ENCODE measurements around the gene CD59. TPM values are rescaled to one million over a fixed set of nuclear protein-coding genes. Genes with fewer than 3 reads are reported as not detected.

The CD59 gene
- total RNA-seq, 1 donor from 2014 or later, result 816 TPM

- Histone ChIP-seq H3K36me3 (peaks cover 90% of the 10 kb centered on the region), H3K4me3 (no peak overlapping the region), H3K27ac (no peak overlapping the region), H3K4me1 (no peaks in the 10 kb centered on the region), H3K9me3 (no peaks in the 10 kb centered on the region), H3K27me3 (ENCODE audit: low read depth) (no peaks in the 10 kb centered on the region)
- no peak for TF ChIP-seq CTCF (IDR thresholded peaks at IDR 0.05)
- intact Hi-C loops (cut with DNase I), result no loop called here
- ATAC-seq, result no peak
- DNase-seq, result no peak
Measured at GRCh38 chr11:33761471-33761870, 25.2 kb upstream of the CD59 start.

DNA sequence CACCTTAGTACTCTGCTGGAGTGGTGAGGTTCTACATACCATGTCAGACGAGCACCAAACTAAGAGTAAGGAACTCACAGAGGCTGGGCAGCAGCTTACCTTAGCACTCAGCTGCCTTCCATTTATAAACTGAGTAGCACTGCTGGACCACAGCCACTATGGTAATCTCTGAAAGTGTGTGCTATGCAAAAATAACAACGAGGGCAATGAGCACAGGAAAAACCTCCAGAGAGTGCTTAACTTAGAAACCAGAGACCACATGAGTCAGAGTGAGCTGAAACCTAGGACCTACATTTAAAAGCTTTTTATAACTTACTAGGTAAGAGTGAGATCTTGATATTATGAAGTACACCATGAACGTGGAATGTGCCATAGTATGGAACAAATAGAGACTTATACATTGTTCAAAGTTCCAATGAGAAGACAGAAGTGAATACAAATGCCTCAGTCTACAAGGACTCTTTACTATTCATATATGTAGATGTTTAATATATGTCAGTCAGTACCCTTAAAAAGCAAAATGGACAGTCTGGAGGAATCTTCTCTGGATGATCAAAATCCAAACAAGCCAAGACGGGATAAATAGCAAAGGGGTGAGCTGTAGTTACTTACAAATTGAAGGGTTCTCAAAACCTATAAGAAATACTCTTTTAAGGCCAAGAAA is 17.2 kb upstream of the CD59 start:
- TF ChIP-seq CTCF (IDR thresholded peaks at IDR 0.05), result no peak
- Histone ChIP-seq H3K4me1 (no peaks in the 10 kb centered on the region), H3K4me3 (no peak overlapping the region), H3K36me3 (peaks cover 100% of the 10 kb centered on the region), H3K9me3 (no peaks in the 10 kb centered on the region), H3K27ac (no peak overlapping the region), H3K27me3 (ENCODE audit: low read depth) (no peaks in the 10 kb centered on the region)
- intact Hi-C loops (cut with DNase I), result no loop called here
- no peak for ATAC-seq
- no peak for DNase-seq

- Histone ChIP-seq H3K27ac (no peak overlapping the region), H3K36me3 (peaks cover 96% of the 10 kb centered on the region), H3K27me3 (ENCODE audit: low read depth) (no peaks in the 10 kb centered on the region), H3K4me3 (no peak overlapping the region), H3K4me1 (no peaks in the 10 kb centered on the region), H3K9me3 (no peaks in the 10 kb centered on the region)
- intact Hi-C loops (cut with DNase I), result no loop called here
- TF ChIP-seq CTCF (IDR thresholded peaks at IDR 0.05), result no peak
- ATAC-seq, result no peak
- DNase-seq, result no peak
Measured at GRCh38 chr11:33751878-33752277, 15.7 kb upstream of the CD59 start.

DNA sequence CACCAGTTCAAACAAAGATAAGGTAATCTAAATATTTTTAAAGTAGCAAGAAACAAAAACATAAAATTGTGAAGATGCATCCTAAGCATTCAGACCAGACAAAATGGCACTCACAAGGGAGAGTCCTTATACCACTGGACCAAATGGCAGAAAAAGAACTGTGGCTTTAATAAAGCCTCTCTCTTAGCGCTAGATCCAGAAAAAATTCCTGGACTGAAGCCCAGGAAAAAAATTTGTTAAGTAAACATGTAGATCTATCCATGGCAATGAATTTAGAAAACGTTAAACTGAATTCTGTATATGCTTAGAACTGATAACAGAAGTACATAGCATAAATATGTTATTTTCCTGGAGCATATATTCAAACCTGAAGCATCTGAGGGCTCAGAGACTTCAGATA is 11.8 kb upstream of the CD59 start:
- no peak for TF ChIP-seq CTCF (IDR thresholded peaks at IDR 0.05)
- no peak for DNase-seq
- Histone ChIP-seq H3K27ac (no peak overlapping the region), H3K9me3 (no peaks in the 10 kb centered on the region), H3K4me1 (no peaks in the 10 kb centered on the region), H3K4me3 (no peak overlapping the region), H3K36me3 (peaks cover 77% of the 10 kb centered on the region), H3K27me3 (ENCODE audit: low read depth) (no peaks in the 10 kb centered on the region)
- intact Hi-C loops (cut with DNase I), result no loop called here
- ATAC-seq, result no peak

GRCh38 chr11:33743291-33743690 is 7.1 kb upstream of the CD59 start:
- no peak for TF ChIP-seq CTCF (IDR thresholded peaks at IDR 0.05)
- intact Hi-C loops (cut with DNase I), result no loop called here
- H3K27ac ChIP-seq, result no peak overlapping the region
- H3K27me3 ChIP-seq (ENCODE audit: low read depth), result no peaks in the 10 kb centered on the region
- no peaks in the 10 kb centered on the region for H3K9me3 ChIP-seq
- DNase-seq (no peak), ATAC-seq (no peak)
- peaks cover 36% of the 10 kb centered on the region for H3K36me3 ChIP-seq
- H3K4me3 ChIP-seq, result no peak overlapping the region
- no peaks in the 10 kb centered on the region for H3K4me1 ChIP-seq

Data from lower lobe of right lung (tissue), 2 donors.